A172 (cell line): ENCODE results near the gene FARP1. TPM values are rescaled to one million over a fixed set of nuclear protein-coding genes. Genes with fewer than 3 reads are reported as not detected.
"Not testable (repeated sequence)": the region's sequence is repeated elsewhere in the genome, so short reads cannot be mapped to it uniquely, and the experiment has no call there.

Source experiments
- DNase-seq: peaks from one replicate; pipeline ENCODE4 v3.0.0-alpha.2; 2015; ENCODE audit warnings: low spot score
- total RNA-seq: library from RNA; depleted of rRNA; stranded (reverse); fragments of >200 nt; shearing (Covaris generic); gene quantifications from 2 replicates; pipeline ENCODE4 v1.2.3, GENCODE V29; 2014

Gene FARP1
- total RNA-seq, 1 experiment from 2014 or later: 18.2 TPM

GRCh38 chr13:98396071-98396710 lies 253.3 kb downstream of the FARP1 start:
- DNase-seq: no peak

GRCh38 chr13:98397221-98397620 lies 254.3 kb downstream of the FARP1 start:
- no peak for DNase-seq

- no peak for DNase-seq
Observed at GRCh38 chr13:98397861-98398260, 255.0 kb downstream of the FARP1 start.

- no peak for DNase-seq
Observed at GRCh38 chr13:98398581-98398980, 255.7 kb downstream of the FARP1 start.

- no peak for DNase-seq
Observed at GRCh38 chr13:98399756-98400155, 256.9 kb downstream of the FARP1 start.

- no peak for DNase-seq
Observed at GRCh38 chr13:98401934-98402333, 259.0 kb downstream of the FARP1 start.

- DNase-seq: no peak
Observed at GRCh38 chr13:98403076-98403475, 260.2 kb downstream of the FARP1 start.

GRCh38 chr13:98405107-98405571 lies 262.2 kb downstream of the FARP1 start:
- DNase-seq: no peak

GRCh38 chr13:98405690-98406344 lies 262.9 kb downstream of the FARP1 start:
- DNase-seq: no peak

- DNase-seq: no peak
Observed at GRCh38 chr13:98406427-98406826, 263.5 kb downstream of the FARP1 start.

GRCh38 chr13:98406971-98407370 lies 264.1 kb downstream of the FARP1 start:
- DNase-seq: no peak

- DNase-seq: no peak
Observed at GRCh38 chr13:98407575-98407974, 264.7 kb downstream of the FARP1 start.

- DNase-seq: no peak
Observed at GRCh38 chr13:98409281-98409680, 266.4 kb downstream of the FARP1 start.

- no peak for DNase-seq
Observed at GRCh38 chr13:98410612-98411011, 267.7 kb downstream of the FARP1 start.

GRCh38 chr13:98411013-98411412 lies 268.1 kb downstream of the FARP1 start:
- DNase-seq: no peak

GRCh38 chr13:98411617-98412265 lies 268.8 kb downstream of the FARP1 start:
- DNase-seq: no peak

GRCh38 chr13:98413278-98413677 lies 270.4 kb downstream of the FARP1 start:
- DNase-seq: not testable (repeated sequence)

GRCh38 chr13:98413796-98414195 lies 270.9 kb downstream of the FARP1 start:
- no peak for DNase-seq

- no peak for DNase-seq
Observed at GRCh38 chr13:98415326-98416070, 272.6 kb downstream of the FARP1 start.

GRCh38 chr13:98416408-98416807 lies 273.5 kb downstream of the FARP1 start:
- DNase-seq: no peak

- no peak for DNase-seq
Observed at GRCh38 chr13:98419786-98420553, 277.1 kb downstream of the FARP1 start.
